HCT116 (cell line): ENCODE results near the gene MYH8. TPM values are rescaled to one million over a fixed set of nuclear protein-coding genes. Genes with fewer than 3 reads are reported as not detected.

Source experiments
- ATAC-seq: fragments of 200-7000 bp; cut with Tn5 transposase; 2 replicates; pipeline ENCODE4 v1.9.1; 2020; ENCODE audit warnings: mild to moderate bottlenecking, moderate library complexity
- BruUV-seq: library from RNA; stranded (reverse); fragments of 400-500 nt; replicated peaks from 2 replicates; lab custom pipeline; 2021; lab: Mats Ljungman, UMichigan
- CTCF ChIA-PET: fragments of 300-600 bp; sonication (Branson Sonifier 250); formaldehyde crosslinking; loops from one replicate; lab custom pipeline; 2021; ENCODE audit warnings: antibody characterized with exemption; lab: Charles Lee
- POLR2A ChIA-PET: fragments of 300-600, 350-600 bp; sonication (Branson Sonifier 250); formaldehyde crosslinking; loops from one replicate; lab custom pipeline; 2021; ENCODE audit warnings: antibody characterized with exemption; lab: Charles Lee
- RAD21 ChIA-PET, 2 experiments: fragments of 300-600 bp; sonication (Branson Sonifier 250); formaldehyde crosslinking; loops; one replicate each; lab custom pipeline; 2023; ENCODE audit warnings: low total read pairs in 2 of 2; ENCODE audit not compliant: uncharacterized antibody in 2 of 2, unreplicated experiment in 2 of 2, low non-redundant PET in 1 of 2; lab: Charles Lee
- DNase-seq: peaks from one replicate; pipeline ENCODE4 v3.0.0-alpha.2; 2010; ENCODE audit warnings: low read depth, low spot score
- H2AFZ ChIP-seq: fragments of 200-600 bp; shearing (Covaris generic), sonication (generic); 2 replicates; pipeline ENCODE4 v1.6.1; 2017; ENCODE audit warnings: low read depth, mixed run types, mixed read lengths, antibody characterized with exemption, low read length; ENCODE audit not compliant: poor library complexity, severe bottlenecking
- H3K27ac ChIP-seq: 2 replicates; pipeline ENCODE4 v1.5.1; 2012; ENCODE audit warnings: low read depth, low read length
- H3K27me3 ChIP-seq: fragments of 200-600 bp; sonication (generic); 2 replicates; pipeline ENCODE4 v1.6.1; 2016; ENCODE audit warnings: mixed run types, low read length, mixed read lengths; ENCODE audit not compliant: insufficient read depth
- H3K36me3 ChIP-seq, 2 experiments: fragments of 200-500 bp in 1 of 2; fragments of 200-600 bp in 1 of 2; sonication (Bioruptor generic) in 1 of 2; sonication (generic) in 1 of 2; 2 replicates each; pipeline versions ENCODE4 v1.5.1 to v1.6.1; 2014 to 2016; ENCODE audit warnings: low read length in 2 of 2, inconsistent platforms in 1 of 2, mixed read lengths in 1 of 2, mixed run types in 1 of 2; ENCODE audit not compliant: insufficient read depth in 2 of 2, control insufficient read depth in 1 of 2
- H3K4me1 ChIP-seq, 2 experiments: fragments of 200-600 bp in 1 of 2; sonication (generic) in 1 of 2; 2 replicates each; pipeline versions ENCODE4 v1.5.1 to v1.6.1; 2012 to 2017; ENCODE audit warnings: low read length in 2 of 2, inconsistent platforms in 1 of 2, mild to moderate bottlenecking in 1 of 2, mixed read lengths in 1 of 2, mixed run types in 1 of 2, moderate library complexity in 1 of 2; ENCODE audit not compliant: insufficient read depth in 2 of 2, control insufficient read depth in 1 of 2
- H3K4me2 ChIP-seq: fragments of 200-600 bp; sonication (generic); 2 replicates; pipeline ENCODE4 v1.6.1; 2017; ENCODE audit warnings: mixed run types, low read length, mixed read lengths
- H3K4me3 ChIP-seq, 2 experiments: fragments of 200-600 bp in 1 of 2; sonication (generic) in 1 of 2; replicated peaks in 1 of 2; 2 replicates each; pipeline ENCODE4 v1.5.1; 2011 to 2016; ENCODE audit warnings: low read length in 2 of 2, control low read depth in 1 of 2, low read depth in 1 of 2, mild to moderate bottlenecking in 1 of 2, mixed read lengths in 1 of 2, mixed run types in 1 of 2
- H3K79me2 ChIP-seq: fragments of 200-600 bp; sonication (generic); 2 replicates; pipeline ENCODE4 v1.6.1; 2017; ENCODE audit warnings: mild to moderate bottlenecking, mixed run types, low read length, moderate library complexity, mixed read lengths; ENCODE audit not compliant: insufficient read depth
- H3K9ac ChIP-seq: fragments of 200-600 bp; sonication (generic); 2 replicates; pipeline ENCODE4 v1.6.1; 2016; ENCODE audit warnings: low read length, mixed read lengths
- H3K9me2 ChIP-seq: fragments of 200-600 bp; sonication (generic), shearing (Covaris generic); 2 replicates; pipeline ENCODE4 v1.6.1; 2017; ENCODE audit warnings: mixed run types, mild to moderate bottlenecking, moderate library complexity; ENCODE audit not compliant: insufficient read depth
- H3K9me3 ChIP-seq, 2 experiments: fragments of 200-500 bp in 1 of 2; fragments of 200-600 bp in 1 of 2; sonication (Bioruptor generic) in 1 of 2; sonication (generic) in 1 of 2; 2 replicates each; pipeline ENCODE4 v1.6.1; 2014 to 2017; ENCODE audit warnings: low read length in 2 of 2, mixed read lengths in 2 of 2, inconsistent platforms in 1 of 2, low read depth in 1 of 2, mild to moderate bottlenecking in 1 of 2, mixed run types in 1 of 2, moderate library complexity in 1 of 2; ENCODE audit not compliant: control insufficient read depth in 1 of 2, insufficient read depth in 1 of 2
- H4K20me1 ChIP-seq: fragments of 200-600 bp; sonication (generic), shearing (Covaris generic); 2 replicates; pipeline ENCODE4 v1.6.1; 2017; ENCODE audit warnings: mixed run types, mild to moderate bottlenecking, moderate library complexity; ENCODE audit not compliant: insufficient read depth
- CBX3 ChIP-seq: IDR thresholded peaks from 2 replicates; pipeline ENCODE4 v1.6.1; 2012; ENCODE audit warnings: low read depth
- CEBPB ChIP-seq: IDR thresholded peaks from 2 replicates; pipeline ENCODE4 v1.6.1; 2012; ENCODE audit warnings: low read depth
- EGR1 ChIP-seq: IDR thresholded peaks from 2 replicates; pipeline ENCODE4 v1.6.1; 2012; ENCODE audit warnings: low read depth
- ELF1 ChIP-seq: IDR thresholded peaks from 2 replicates; pipeline ENCODE4 v1.6.1; 2012; ENCODE audit warnings: low read depth, borderline replicate concordance
- EZH2 ChIP-seq: fragments of 200-600 bp; sonication (generic); IDR thresholded peaks from 2 replicates; pipeline ENCODE4 v1.6.1; 2017; ENCODE audit warnings: antibody characterized with exemption, mixed run types
- EZH2phosphoT487 ChIP-seq: fragments of 200-600 bp; IDR thresholded peaks from 2 replicates; pipeline ENCODE4 v1.6.1; 2018; ENCODE audit warnings: antibody characterized with exemption, borderline replicate concordance
- POLR2A ChIP-seq: IDR thresholded peaks from 2 replicates; pipeline ENCODE4 v1.7.0; 2011; ENCODE audit warnings: borderline replicate concordance; ENCODE audit not compliant: insufficient read depth, insufficient read length; ENCODE audit errors: extremely low read depth
- POLR2AphosphoS5 ChIP-seq: IDR thresholded peaks from 2 replicates; pipeline ENCODE4 v1.6.1; 2011; ENCODE audit warnings: mild to moderate bottlenecking, low read depth, low read length, moderate library complexity
- RAD21 ChIP-seq: IDR thresholded peaks from 2 replicates; pipeline ENCODE4 v1.6.1; 2012; ENCODE audit warnings: low read depth, mild to moderate bottlenecking
- SP1 ChIP-seq: IDR thresholded peaks from 2 replicates; pipeline ENCODE4 v1.6.1; 2012; ENCODE audit warnings: low read depth
- SRF ChIP-seq: IDR thresholded peaks from 2 replicates; pipeline ENCODE4 v1.6.1; 2012; ENCODE audit warnings: low read depth
- YY1 ChIP-seq: IDR thresholded peaks from 2 replicates; pipeline ENCODE4 v1.6.1; 2011; ENCODE audit warnings: low read length, low read depth, moderate library complexity, mild to moderate bottlenecking; ENCODE audit not compliant: insufficient replicate concordance; ENCODE audit errors: extremely low read depth
- ZFX ChIP-seq: fragments of 450-650 bp; IDR thresholded peaks from 2 replicates; pipeline ENCODE4 v1.6.1; 2017
- ZNF274 ChIP-seq: fragments of 200-500 bp; sonication (Bioruptor generic); IDR thresholded peaks from 2 replicates; pipeline ENCODE4 v1.6.1; 2014; ENCODE audit warnings: mild to moderate bottlenecking, low read depth, low read length, inconsistent platforms
- intact Hi-C: fragments of 100-400 bp; cut with micrococcal nuclease; formaldehyde crosslinking; loops from 2 replicates; pipeline ENCODE4 v1.10.0; 2022
- total RNA-seq: library from RNA; stranded (reverse); gene quantifications from one replicate; pipeline ENCODE4 v1.2.1, GENCODE V29; 2021; ENCODE audit not compliant: unreplicated experiment
- TF ChIP-seq, protein P1 (sequence below): IDR thresholded peaks from 2 replicates; pipeline ENCODE4 v1.6.1; 2011; ENCODE audit warnings: mild to moderate bottlenecking, low read length, moderate library complexity; ENCODE audit not compliant: insufficient replicate concordance; ENCODE audit errors: extremely low read depth
- TF ChIP-seq, protein P2 (sequence below): IDR thresholded peaks from 2 replicates; pipeline ENCODE4 v1.6.1; 2012
- TF ChIP-seq, protein P3 (sequence below): IDR thresholded peaks from 2 replicates; pipeline ENCODE4 v1.6.1; 2012; ENCODE audit warnings: low read depth
- TF ChIP-seq, protein P4 (sequence below), 3 experiments: fragments of 200-600 bp in 1 of 3; sonication (generic) in 1 of 3; IDR thresholded peaks in 2 of 3; conservative IDR thresholded peaks in 1 of 3; 2 replicates each; pipeline ENCODE4 v1.5.1; 2012 to 2017; ENCODE audit warnings: low read depth in 2 of 3, low read length in 2 of 3, antibody characterized with exemption in 1 of 3, borderline replicate concordance in 1 of 3, control low read depth in 1 of 3, mild to moderate bottlenecking in 1 of 3, mixed read lengths in 1 of 3, mixed run types in 1 of 3, moderate library complexity in 1 of 3; ENCODE audit not compliant: insufficient read depth in 1 of 3
- TF ChIP-seq, protein P5 (sequence below): IDR thresholded peaks from 2 replicates; pipeline ENCODE4 v1.6.1; 2012

The MYH8 gene
- total RNA-seq, 1 experiment from 2014 or later: not detected

DNA sequence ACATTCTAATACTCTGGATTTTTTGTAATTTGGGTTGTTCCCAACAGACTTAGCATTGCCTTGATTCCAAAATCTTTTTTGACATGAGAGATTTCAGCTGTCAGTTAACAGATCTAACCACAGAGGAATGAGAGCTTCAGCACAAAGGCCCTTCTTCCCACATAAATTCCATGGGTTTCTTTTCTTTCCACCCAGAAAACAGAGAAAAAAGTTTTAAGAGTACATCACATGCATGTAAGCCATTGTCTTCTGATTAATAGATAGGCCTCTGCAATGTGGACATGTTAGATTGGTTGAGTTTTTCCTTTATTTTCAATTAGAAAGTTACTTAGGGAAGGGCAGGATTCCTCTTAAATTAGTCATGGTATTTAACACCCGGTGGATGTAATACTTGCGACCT lies 939 bp downstream of the MYH8 start:
- Histone ChIP-seq H3K27ac (no peak overlapping the region), H3K4me1 (no peaks in the 10 kb centered on the region), H3K9ac (no peak overlapping the region), H2AFZ (no peak overlapping the region), H3K4me2 (no peak overlapping the region), H4K20me1 (no peaks in the 10 kb centered on the region), H3K36me3 (no peaks in the 10 kb centered on the region), H3K9me2 (no peaks in the 10 kb centered on the region), H3K27me3 (no peaks in the 10 kb centered on the region; the same call in 1 of the 2 replicates), H3K79me2 (no peaks in the 10 kb centered on the region), H3K4me3 (no peak overlapping the region), H3K9me3 (no peaks in the 10 kb centered on the region)
- ChIA-PET RAD21 (no interaction called here), POLR2A (no interaction called here), CTCF (no interaction called here)
- no TSS peak for BruUV-seq
- intact Hi-C loops: no loop called here
- TF ChIP-seq CBX3: no peak
- no peak for TF ChIP-seq EZH2
- no peak for TF ChIP-seq RAD21
- TF ChIP-seq, protein P1, sequence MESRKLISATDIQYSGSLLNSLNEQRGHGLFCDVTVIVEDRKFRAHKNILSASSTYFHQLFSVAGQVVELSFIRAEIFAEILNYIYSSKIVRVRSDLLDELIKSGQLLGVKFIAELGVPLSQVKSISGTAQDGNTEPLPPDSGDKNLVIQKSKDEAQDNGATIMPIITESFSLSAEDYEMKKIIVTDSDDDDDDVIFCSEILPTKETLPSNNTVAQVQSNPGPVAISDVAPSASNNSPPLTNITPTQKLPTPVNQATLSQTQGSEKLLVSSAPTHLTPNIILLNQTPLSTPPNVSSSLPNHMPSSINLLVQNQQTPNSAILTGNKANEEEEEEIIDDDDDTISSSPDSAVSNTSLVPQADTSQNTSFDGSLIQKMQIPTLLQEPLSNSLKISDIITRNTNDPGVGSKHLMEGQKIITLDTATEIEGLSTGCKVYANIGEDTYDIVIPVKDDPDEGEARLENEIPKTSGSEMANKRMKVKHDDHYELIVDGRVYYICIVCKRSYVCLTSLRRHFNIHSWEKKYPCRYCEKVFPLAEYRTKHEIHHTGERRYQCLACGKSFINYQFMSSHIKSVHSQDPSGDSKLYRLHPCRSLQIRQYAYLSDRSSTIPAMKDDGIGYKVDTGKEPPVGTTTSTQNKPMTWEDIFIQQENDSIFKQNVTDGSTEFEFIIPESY: no peak
- no peak for TF ChIP-seq POLR2AphosphoS5
- TF ChIP-seq SRF: no peak
- TF ChIP-seq ZFX: no peak
- TF ChIP-seq, protein P2, sequence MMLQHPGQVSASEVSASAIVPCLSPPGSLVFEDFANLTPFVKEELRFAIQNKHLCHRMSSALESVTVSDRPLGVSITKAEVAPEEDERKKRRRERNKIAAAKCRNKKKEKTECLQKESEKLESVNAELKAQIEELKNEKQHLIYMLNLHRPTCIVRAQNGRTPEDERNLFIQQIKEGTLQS: no peak
- TF ChIP-seq, protein P3, sequence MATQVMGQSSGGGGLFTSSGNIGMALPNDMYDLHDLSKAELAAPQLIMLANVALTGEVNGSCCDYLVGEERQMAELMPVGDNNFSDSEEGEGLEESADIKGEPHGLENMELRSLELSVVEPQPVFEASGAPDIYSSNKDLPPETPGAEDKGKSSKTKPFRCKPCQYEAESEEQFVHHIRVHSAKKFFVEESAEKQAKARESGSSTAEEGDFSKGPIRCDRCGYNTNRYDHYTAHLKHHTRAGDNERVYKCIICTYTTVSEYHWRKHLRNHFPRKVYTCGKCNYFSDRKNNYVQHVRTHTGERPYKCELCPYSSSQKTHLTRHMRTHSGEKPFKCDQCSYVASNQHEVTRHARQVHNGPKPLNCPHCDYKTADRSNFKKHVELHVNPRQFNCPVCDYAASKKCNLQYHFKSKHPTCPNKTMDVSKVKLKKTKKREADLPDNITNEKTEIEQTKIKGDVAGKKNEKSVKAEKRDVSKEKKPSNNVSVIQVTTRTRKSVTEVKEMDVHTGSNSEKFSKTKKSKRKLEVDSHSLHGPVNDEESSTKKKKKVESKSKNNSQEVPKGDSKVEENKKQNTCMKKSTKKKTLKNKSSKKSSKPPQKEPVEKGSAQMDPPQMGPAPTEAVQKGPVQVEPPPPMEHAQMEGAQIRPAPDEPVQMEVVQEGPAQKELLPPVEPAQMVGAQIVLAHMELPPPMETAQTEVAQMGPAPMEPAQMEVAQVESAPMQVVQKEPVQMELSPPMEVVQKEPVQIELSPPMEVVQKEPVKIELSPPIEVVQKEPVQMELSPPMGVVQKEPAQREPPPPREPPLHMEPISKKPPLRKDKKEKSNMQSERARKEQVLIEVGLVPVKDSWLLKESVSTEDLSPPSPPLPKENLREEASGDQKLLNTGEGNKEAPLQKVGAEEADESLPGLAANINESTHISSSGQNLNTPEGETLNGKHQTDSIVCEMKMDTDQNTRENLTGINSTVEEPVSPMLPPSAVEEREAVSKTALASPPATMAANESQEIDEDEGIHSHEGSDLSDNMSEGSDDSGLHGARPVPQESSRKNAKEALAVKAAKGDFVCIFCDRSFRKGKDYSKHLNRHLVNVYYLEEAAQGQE: no peak
- no peak for TF ChIP-seq ZNF274
- no peak for TF ChIP-seq ELF1
- TF ChIP-seq SP1: no peak
- TF ChIP-seq POLR2A: no peak
- TF ChIP-seq, protein P4, sequence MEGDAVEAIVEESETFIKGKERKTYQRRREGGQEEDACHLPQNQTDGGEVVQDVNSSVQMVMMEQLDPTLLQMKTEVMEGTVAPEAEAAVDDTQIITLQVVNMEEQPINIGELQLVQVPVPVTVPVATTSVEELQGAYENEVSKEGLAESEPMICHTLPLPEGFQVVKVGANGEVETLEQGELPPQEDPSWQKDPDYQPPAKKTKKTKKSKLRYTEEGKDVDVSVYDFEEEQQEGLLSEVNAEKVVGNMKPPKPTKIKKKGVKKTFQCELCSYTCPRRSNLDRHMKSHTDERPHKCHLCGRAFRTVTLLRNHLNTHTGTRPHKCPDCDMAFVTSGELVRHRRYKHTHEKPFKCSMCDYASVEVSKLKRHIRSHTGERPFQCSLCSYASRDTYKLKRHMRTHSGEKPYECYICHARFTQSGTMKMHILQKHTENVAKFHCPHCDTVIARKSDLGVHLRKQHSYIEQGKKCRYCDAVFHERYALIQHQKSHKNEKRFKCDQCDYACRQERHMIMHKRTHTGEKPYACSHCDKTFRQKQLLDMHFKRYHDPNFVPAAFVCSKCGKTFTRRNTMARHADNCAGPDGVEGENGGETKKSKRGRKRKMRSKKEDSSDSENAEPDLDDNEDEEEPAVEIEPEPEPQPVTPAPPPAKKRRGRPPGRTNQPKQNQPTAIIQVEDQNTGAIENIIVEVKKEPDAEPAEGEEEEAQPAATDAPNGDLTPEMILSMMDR (IDR thresholded peaks at IDR 0.05 in 2 of 3, conservative IDR thresholded peaks at IDR 0.05 in 1 of 3; ENCODE audit: borderline replicate concordance in 1 of 3, insufficient read depth in 1 of 3, low read depth in 2 of 3, low read length in 2 of 3): no peak
- TF ChIP-seq EGR1: no peak
- no peak for TF ChIP-seq EZH2phosphoT487
- TF ChIP-seq CEBPB: no peak
- no peak for TF ChIP-seq YY1
- TF ChIP-seq, protein P5, sequence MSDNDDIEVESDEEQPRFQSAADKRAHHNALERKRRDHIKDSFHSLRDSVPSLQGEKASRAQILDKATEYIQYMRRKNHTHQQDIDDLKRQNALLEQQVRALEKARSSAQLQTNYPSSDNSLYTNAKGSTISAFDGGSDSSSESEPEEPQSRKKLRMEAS: no peak
- no peak for DNase-seq
- ATAC-seq: no peak
